Measurements from ENCODE around the gene CAPRIN2.
A peak's percentile ranks its signal among the peaks of the same experiment; 100 is the strongest.

CAPRIN2 gene, protein sequence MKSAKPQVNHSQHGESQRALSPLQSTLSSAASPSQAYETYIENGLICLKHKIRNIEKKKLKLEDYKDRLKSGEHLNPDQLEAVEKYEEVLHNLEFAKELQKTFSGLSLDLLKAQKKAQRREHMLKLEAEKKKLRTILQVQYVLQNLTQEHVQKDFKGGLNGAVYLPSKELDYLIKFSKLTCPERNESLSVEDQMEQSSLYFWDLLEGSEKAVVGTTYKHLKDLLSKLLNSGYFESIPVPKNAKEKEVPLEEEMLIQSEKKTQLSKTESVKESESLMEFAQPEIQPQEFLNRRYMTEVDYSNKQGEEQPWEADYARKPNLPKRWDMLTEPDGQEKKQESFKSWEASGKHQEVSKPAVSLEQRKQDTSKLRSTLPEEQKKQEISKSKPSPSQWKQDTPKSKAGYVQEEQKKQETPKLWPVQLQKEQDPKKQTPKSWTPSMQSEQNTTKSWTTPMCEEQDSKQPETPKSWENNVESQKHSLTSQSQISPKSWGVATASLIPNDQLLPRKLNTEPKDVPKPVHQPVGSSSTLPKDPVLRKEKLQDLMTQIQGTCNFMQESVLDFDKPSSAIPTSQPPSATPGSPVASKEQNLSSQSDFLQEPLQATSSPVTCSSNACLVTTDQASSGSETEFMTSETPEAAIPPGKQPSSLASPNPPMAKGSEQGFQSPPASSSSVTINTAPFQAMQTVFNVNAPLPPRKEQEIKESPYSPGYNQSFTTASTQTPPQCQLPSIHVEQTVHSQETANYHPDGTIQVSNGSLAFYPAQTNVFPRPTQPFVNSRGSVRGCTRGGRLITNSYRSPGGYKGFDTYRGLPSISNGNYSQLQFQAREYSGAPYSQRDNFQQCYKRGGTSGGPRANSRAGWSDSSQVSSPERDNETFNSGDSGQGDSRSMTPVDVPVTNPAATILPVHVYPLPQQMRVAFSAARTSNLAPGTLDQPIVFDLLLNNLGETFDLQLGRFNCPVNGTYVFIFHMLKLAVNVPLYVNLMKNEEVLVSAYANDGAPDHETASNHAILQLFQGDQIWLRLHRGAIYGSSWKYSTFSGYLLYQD

GRCh38 chr12:30754750-30755394 is at the start of gene CAPRIN2:
CAPRIN2 (minus strand) TSS chr12:30754951; CDS start chr12:30753520, 1,431 bp downstream.
- peak; percentile 80 for DNase-seq (ENCODE audit: low read depth, low spot score)

GRCh38 chr12:30797689-30798088 is 42.9 kb upstream of the CAPRIN2 start:
- no peak for DNase-seq (ENCODE audit: low read depth, low spot score)

DNA sequence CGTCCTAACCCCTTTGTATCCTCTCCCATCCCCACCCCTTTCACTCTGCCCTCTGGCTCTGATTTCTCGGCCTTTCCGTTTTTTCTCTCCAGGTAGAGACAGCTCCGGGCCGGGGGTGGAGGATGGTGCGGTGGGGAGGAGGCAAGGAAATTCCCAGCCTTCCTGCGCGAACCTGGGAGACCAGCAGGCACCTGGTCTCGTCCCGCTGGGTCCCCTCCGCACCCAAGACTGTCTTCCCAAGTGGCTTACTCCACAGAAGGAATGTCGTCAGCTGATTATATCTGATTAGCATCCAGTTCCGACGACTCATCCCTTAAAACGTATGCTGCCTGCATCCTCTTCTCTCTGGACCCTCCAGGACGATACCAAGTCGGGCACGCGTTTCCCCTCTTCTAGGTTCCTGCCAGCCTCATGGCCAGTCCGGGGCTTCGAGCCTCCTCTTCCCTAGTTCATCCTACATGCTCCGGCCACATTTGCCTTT is 42.2 kb upstream of the CAPRIN2 start:
- DNase-seq (ENCODE audit: low read depth, low spot score): no peak

GRCh38 chr12:30796313-30796780 is 41.6 kb upstream of the CAPRIN2 start:
- DNase-seq (ENCODE audit: low read depth, low spot score): no peak

GRCh38 chr12:30795410-30796312 is 40.9 kb upstream of the CAPRIN2 start:
- DNase-seq (ENCODE audit: low read depth, low spot score): no peak

DNA sequence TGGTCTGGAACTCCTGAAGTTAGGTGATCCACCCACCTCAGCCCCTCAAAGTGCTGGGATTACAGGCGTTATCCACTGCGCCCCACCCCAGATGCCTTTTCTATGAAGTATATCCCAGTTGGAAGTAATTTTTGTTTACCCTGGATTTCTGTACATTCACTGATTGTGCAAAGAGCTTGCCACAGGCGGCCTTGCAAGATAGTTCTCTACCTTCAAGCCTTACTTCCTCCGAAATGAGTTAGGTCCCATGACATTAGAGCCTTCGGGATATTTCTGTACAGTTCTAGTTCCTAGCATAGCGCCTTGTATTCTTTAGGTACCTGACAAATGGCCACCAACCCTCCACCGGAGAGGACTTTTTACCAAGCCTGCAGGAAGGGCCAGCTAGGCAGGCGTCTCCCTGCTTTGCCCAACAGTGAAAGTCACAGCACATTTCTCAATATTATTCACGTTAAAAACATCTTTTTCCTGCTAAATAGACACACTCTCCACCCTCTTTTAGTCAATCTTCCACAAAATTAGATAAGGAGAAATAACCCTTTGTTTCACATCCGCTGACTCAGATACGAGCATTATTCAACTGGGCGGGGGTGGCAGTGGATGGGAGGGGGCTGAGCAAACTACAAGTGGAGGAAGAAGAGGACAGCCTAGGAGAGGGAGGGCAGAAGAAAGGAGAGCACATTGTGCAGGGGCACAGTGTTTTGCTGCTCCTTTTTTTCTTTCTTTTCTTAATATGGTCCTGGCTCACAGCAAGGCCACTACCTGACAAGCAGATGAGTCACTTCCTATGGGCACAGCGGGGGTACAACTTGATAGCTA is 40.0 kb upstream of the CAPRIN2 start:
- peak; percentile 92 for DNase-seq (ENCODE audit: low read depth, low spot score)

DNA sequence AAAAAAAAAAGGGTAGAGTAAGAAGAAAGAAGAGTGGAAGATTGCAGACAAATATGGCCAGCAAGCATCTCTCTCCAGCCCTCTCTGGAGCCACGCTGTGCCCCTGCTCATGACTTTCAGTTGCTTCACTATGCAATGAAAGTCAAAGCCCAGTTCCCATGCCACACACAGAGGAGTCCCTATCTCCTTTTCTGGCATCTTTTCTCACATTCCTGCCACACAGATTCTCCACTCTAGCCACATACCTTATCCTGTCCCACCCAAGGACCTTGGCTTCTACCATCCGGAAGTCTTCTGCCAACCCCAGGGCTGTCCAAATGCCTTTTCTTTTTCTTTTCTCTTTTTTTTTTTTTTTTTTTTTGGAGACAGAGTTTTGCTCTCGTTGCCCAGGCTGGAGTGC is 39.3 kb upstream of the CAPRIN2 start:
- DNase-seq (ENCODE audit: low read depth, low spot score): no peak

DNA sequence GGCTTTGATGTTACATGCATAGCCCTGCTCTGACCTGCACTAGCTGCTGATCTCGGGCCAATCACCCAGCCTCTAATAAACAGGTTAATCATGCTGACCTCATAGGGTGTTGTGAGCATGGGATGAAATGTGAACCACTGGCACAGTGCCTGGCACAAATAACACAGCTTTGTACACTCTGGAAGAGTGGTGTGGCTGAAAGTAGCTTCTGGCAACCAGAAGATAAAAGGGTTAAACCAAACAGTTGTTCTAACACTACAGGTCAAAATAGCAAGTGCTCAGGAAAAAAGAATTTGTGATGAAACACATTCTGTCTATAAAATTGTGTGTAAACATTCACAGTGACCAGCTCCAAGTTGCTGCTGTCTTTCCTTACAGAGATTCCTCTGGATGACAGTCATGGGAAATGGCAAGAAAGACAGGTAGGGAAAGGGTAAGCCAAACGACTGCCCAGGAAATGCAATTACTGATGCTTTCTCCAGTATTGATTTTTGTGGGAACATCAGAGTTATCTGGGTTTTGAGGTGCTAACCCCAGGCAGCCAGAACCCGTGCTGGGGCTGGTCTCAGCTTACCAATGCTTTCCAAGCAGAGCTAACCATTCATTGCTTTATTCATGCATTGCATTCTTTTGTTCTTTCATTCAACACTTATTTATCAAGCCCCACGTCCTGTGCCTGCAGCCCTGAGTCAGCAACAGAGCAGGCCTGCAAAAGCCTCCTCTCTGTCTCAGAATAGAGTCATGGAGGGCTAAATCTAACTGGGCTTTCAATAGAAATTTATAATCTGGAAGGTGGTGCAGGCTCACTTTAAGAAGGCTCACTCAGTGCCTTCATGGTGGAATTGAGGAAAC is 38.1 kb upstream of the CAPRIN2 start:
- no peak for DNase-seq (ENCODE audit: low read depth, low spot score)

- no peak for DNase-seq (ENCODE audit: low read depth, low spot score)
These were observed 37.3 kb upstream of the CAPRIN2 start for GRCh38 chr12:30792085-30792484.

DNA sequence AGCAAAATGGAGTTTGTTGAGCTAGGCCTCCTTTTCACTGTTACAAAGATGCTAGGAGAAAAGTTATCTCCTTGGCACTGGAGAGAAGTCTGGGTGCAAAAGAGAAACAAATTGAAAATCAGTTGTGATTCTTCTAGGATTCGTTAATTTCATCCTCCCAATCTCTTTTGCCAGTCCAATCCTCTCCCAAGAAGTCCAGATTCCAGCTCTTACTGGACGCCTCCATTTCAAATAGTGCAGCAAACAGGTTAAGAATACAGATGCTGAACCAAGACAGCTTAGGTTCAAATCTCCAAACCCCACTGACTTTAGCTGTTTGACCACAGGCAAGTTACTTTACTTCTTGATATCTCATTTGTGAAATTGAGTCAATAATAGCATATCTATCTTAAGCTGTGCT is 34.0 kb upstream of the CAPRIN2 start:
- no peak for DNase-seq (ENCODE audit: low read depth, low spot score)

DNA sequence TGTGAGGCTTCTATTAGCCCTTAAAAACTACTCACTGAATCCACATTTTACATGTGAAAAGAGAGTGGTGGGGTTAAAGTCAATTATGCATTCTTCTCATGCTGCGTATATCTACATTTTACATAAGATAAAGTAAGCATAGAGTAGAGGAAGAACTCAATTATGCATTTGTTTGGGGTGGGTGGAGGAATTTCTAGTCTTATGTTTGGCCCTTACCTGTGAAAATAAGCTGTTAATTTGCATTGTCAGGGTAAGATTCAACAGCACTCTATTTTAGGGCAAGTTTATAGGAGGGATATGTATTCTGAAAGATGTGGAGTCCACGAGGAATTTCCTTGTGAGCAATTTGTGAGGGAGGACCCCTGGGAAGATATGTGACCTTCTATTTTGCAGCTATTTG is 30.9 kb upstream of the CAPRIN2 start:
- DNase-seq (ENCODE audit: low read depth, low spot score): no peak

GRCh38 chr12:30784508-30784907 is 29.8 kb upstream of the CAPRIN2 start:
- DNase-seq (ENCODE audit: low read depth, low spot score): no peak

DNA sequence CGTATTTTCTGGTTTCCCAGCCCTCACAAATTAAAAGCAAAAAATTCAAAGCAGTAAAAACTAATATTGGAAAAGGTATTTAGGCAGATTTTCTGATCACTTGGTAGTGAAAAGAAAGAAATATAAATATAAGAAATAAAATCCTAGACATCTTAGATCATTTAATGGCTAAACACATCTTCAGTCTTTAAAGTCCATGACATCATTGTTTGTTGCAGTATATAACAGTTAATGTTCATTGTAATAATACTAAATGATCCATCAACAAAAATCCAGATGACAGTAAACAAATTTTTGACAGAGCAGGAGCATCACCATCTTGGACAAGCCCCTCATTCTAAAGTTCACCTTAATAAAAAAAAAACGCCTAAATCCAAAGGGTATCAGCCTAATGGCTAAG is 29.2 kb upstream of the CAPRIN2 start:
- no peak for DNase-seq (ENCODE audit: low read depth, low spot score)

GRCh38 chr12:30782316-30783173 is 27.8 kb upstream of the CAPRIN2 start:
- no peak for DNase-seq (ENCODE audit: low read depth, low spot score)

DNA sequence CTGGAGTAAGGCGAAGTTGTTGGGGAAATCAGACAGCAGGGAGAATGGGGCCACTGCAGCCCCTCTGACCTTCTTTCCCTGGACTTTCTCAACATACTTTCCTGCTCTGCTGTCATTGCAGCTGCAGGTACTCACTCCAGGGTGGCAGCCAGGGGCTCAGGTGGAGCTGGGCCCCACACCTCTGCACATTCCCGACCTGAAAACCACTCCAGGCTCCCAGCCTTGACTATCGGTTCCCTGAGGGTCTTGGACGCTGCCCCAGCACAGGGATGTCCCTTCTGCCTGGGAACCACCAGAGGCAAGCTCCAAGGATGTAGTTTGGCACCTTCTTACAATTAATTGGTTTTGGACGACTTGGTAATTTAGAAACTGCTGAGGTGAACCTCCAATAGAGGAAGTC is 24.8 kb upstream of the CAPRIN2 start:
- DNase-seq (ENCODE audit: low read depth, low spot score): no peak

DNA sequence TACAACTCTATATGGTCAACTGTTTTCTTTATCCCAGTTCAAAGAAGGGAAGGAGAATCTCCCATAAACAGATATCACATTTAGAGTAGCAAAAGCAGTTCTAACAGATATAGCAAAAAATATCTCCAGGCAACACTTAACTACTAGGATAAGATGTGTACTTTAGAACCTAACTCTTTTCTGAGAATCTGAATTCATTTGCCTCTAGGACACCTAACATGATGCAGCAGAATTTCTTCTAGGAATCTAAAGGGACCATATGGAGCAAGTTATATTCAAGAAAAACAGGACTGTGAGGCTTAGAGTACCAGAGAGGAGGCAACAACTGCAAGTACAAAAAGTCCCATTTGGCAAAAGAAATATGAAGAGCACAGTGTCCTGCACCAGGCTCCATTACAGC is 24.4 kb upstream of the CAPRIN2 start:
- DNase-seq (ENCODE audit: low read depth, low spot score): no peak

DNA sequence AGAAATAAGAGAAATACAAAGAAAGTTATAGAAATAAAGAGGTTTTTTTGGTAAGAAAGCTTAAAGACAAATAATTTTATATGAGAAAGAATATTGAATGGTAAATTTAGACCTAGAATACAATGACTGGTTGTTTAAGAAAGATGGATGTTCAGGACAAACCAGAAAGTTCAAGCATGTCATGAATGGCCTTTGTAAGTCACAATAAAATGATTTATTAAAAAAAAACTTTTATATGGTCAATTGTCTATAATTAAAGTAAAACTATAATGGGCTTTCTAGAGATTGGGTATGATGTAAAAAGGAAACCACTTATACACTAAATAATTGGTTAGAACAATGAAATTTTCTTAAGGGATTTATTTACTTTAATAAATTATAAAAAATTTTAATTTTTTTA is 19.8 kb upstream of the CAPRIN2 start:
- no peak for DNase-seq (ENCODE audit: low read depth, low spot score)

- DNase-seq (ENCODE audit: low read depth, low spot score): no peak
These were observed 15.1 kb upstream of the CAPRIN2 start for GRCh38 chr12:30769802-30770201.
